OCI-LY7 (cell line): ENCODE measurements around the gene LEMD2. TPM values are rescaled to one million over a fixed set of nuclear protein-coding genes. Genes with fewer than 3 reads are reported as not detected.

ENCODE experiments used
- BruUV-seq: library from RNA; stranded (reverse); fragments of 400-500 nt; replicated peaks from 2 replicates; lab custom pipeline; 2021; lab: Mats Ljungman, UMichigan
- CTCF ChIA-PET: fragments of 300-600 bp; sonication (Branson Sonifier 250); formaldehyde crosslinking; loops from one replicate; lab custom pipeline; 2022; ENCODE audit warnings: antibody characterized with exemption; ENCODE audit not compliant: unreplicated experiment; lab: Charles Lee
- POLR2A ChIA-PET: fragments of 300-600 bp; sonication (Branson Sonifier 250); formaldehyde crosslinking; loops from one replicate; lab custom pipeline; 2022; ENCODE audit warnings: antibody characterized with exemption; lab: Charles Lee
- DNase-seq: peaks from one replicate; pipeline ENCODE4 v3.0.0-alpha.2; 2015; ENCODE audit warnings: low spot score
- H2AFZ ChIP-seq: fragments of 200-600 bp; sonication (generic), shearing (Covaris generic); 2 replicates; pipeline ENCODE4 v1.6.1; 2014; ENCODE audit warnings: mild to moderate bottlenecking, antibody characterized with exemption, low read length, moderate library complexity
- H3K27ac ChIP-seq: fragments of 200-600 bp; sonication (generic); 2 replicates; pipeline ENCODE4 v1.5.1; 2014; ENCODE audit warnings: mixed run types, low read depth, mild to moderate bottlenecking, moderate library complexity, low read length, inconsistent platforms; ENCODE audit not compliant: poor library complexity, severe bottlenecking
- H3K36me3 ChIP-seq: fragments of 200-600 bp; sonication (generic); 2 replicates; pipeline ENCODE4 v1.6.1; 2014; ENCODE audit warnings: mild to moderate bottlenecking, antibody characterized with exemption, low read length, moderate library complexity, mixed read lengths; ENCODE audit not compliant: insufficient read depth
- H3K4me1 ChIP-seq: fragments of 200-600 bp; sonication (generic); 2 replicates; pipeline ENCODE4 v1.5.1; 2014; ENCODE audit warnings: mild to moderate bottlenecking, low read length; ENCODE audit not compliant: insufficient read depth, poor library complexity, severe bottlenecking
- H3K4me2 ChIP-seq: fragments of 200-600 bp; sonication (generic); 2 replicates; pipeline ENCODE4 v1.6.1; 2014; ENCODE audit warnings: mild to moderate bottlenecking, low read length
- H3K4me3 ChIP-seq: fragments of 200-600 bp; sonication (generic); 2 replicates; pipeline ENCODE4 v1.5.1; 2014; ENCODE audit warnings: mild to moderate bottlenecking, low read depth, low read length; ENCODE audit not compliant: poor library complexity, severe bottlenecking
- H3K79me2 ChIP-seq: fragments of 200-600 bp; sonication (generic); 2 replicates; pipeline ENCODE4 v1.6.1; 2016; ENCODE audit warnings: low read depth, mild to moderate bottlenecking, low read length, moderate library complexity, mixed read lengths; ENCODE audit not compliant: insufficient read depth
- H3K9me2 ChIP-seq: fragments of 200-600 bp; sonication (generic); 2 replicates; pipeline ENCODE4 v1.6.1; 2016; ENCODE audit warnings: mild to moderate bottlenecking, low read length, mixed read lengths; ENCODE audit not compliant: insufficient read depth
- H3K9me3 ChIP-seq: fragments of 200-600 bp; sonication (generic); 2 replicates; pipeline ENCODE4 v1.6.1; 2014; ENCODE audit warnings: mild to moderate bottlenecking, mixed run types, low read length, mixed read lengths
- H4K20me1 ChIP-seq: fragments of 200-600 bp; sonication (generic); 2 replicates; pipeline ENCODE4 v1.6.1; 2014; ENCODE audit warnings: mild to moderate bottlenecking, antibody characterized with exemption, low read length, moderate library complexity, mixed read lengths; ENCODE audit not compliant: insufficient read depth
- CTCF ChIP-seq: fragments of 200-600 bp; sonication (generic); conservative IDR thresholded peaks from 2 replicates; pipeline ENCODE4 v1.5.1; 2014; ENCODE audit warnings: mild to moderate bottlenecking, antibody characterized with exemption, low read length, moderate library complexity, mixed read lengths
- EZH2phosphoT487 ChIP-seq: fragments of 200-600 bp; sonication (generic); IDR thresholded peaks from 2 replicates; pipeline ENCODE4 v1.6.1; 2018; ENCODE audit warnings: low read depth, borderline replicate concordance, mild to moderate bottlenecking, mixed run types, antibody characterized with exemption, low read length, moderate library complexity, mixed read lengths
- intact Hi-C: fragments of 100-400 bp; cut with micrococcal nuclease; formaldehyde crosslinking; loops from one replicate; pipeline ENCODE4 v1.10.0; 2022; ENCODE audit not compliant: unreplicated experiment
- total RNA-seq, 2 experiments: library from RNA; depleted of rRNA in 1 of 2; stranded (reverse); fragments of >200 nt in 1 of 2; shearing (Covaris generic) in 1 of 2; gene quantifications; 2 replicates each; pipeline ENCODE4 v1.2.3, GENCODE V29; 2014 to 2022

Gene LEMD2
- total RNA-seq, 2 experiments from 2014 or later: 59.2 to 66.9 TPM

- DNase-seq: no peak
- no peak overlapping the region for H2AFZ ChIP-seq
- no peak overlapping the region for H3K4me2 ChIP-seq
- H3K4me3 ChIP-seq: no peak overlapping the region
- TF ChIP-seq EZH2phosphoT487 (no peak), CTCF (no peak)
- intact Hi-C loops: loop anchor here (2.0 to 10.0 kb wide), 2 partner anchors 70 to 412 kb away; no protein-coding TSS in a partner anchor
- POLR2A ChIA-PET: no interaction called here
- no TSS peak for BruUV-seq
- CTCF ChIA-PET: no interaction called here
- no peaks in the 10 kb centered on the region for H3K9me2 ChIP-seq
- no peak overlapping the region for H3K27ac ChIP-seq
- no peaks in the 10 kb centered on the region for H3K79me2 ChIP-seq
- no peaks in the 10 kb centered on the region for H4K20me1 ChIP-seq
- H3K4me1 ChIP-seq: no peaks in the 10 kb centered on the region
- no peaks in the 10 kb centered on the region for H3K36me3 ChIP-seq
- H3K9me3 ChIP-seq: no peaks in the 10 kb centered on the region
Measured at GRCh38 chr6:33742837-33743236, 46.1 kb downstream of the LEMD2 start.

GRCh38 chr6:33742092-33742491 is 46.8 kb downstream of the LEMD2 start:
- POLR2A ChIA-PET: no interaction called here
- H2AFZ ChIP-seq: no peak overlapping the region
- CTCF ChIA-PET: interaction anchor here (0.6 kb wide), 1 partner anchor 31 kb away, joined by 3 read pairs; the partner anchor contains the start of gene UQCC2
- no peak overlapping the region for H3K4me2 ChIP-seq
- H3K9me3 ChIP-seq: no peaks in the 10 kb centered on the region
- DNase-seq: no peak
- H3K9me2 ChIP-seq: no peaks in the 10 kb centered on the region
- no peaks in the 10 kb centered on the region for H3K36me3 ChIP-seq
- H3K4me3 ChIP-seq: no peak overlapping the region
- H3K4me1 ChIP-seq: no peaks in the 10 kb centered on the region
- H3K79me2 ChIP-seq: no peaks in the 10 kb centered on the region
- no TSS peak for BruUV-seq
- TF ChIP-seq EZH2phosphoT487: no peak
- no peak overlapping the region for H3K27ac ChIP-seq
- H4K20me1 ChIP-seq: no peaks in the 10 kb centered on the region
- intact Hi-C loops: loop anchor here (2.0 to 10.0 kb wide), 2 partner anchors 71 to 413 kb away; no protein-coding TSS in a partner anchor

- H3K9me3 ChIP-seq: no peaks in the 10 kb centered on the region
- H4K20me1 ChIP-seq: no peaks in the 10 kb centered on the region
- no peak for DNase-seq
- intact Hi-C loops: loop anchor here (10.0 kb wide), 1 partner anchor 414 kb away; no protein-coding TSS in a partner anchor
- no peak overlapping the region for H3K4me2 ChIP-seq
- H3K79me2 ChIP-seq: no peaks in the 10 kb centered on the region
- H3K4me1 ChIP-seq: no peaks in the 10 kb centered on the region
- H2AFZ ChIP-seq: no peak overlapping the region
- no peak overlapping the region for H3K4me3 ChIP-seq
- no TSS peak for BruUV-seq
- H3K9me2 ChIP-seq: no peaks in the 10 kb centered on the region
- no peaks in the 10 kb centered on the region for H3K36me3 ChIP-seq
- TF ChIP-seq EZH2phosphoT487: no peak
- TF ChIP-seq CTCF: no peak
- no peak overlapping the region for H3K27ac ChIP-seq
- ChIA-PET CTCF (interaction anchor here (0.6 kb wide), 1 partner anchor 291 kb away, joined by 3 read pairs; no protein-coding TSS in a partner anchor), POLR2A (no interaction called here)
Measured at GRCh38 chr6:33740794-33741193, 48.1 kb downstream of the LEMD2 start.
